ENCODE measurements around the gene LIN28B.

DNA sequence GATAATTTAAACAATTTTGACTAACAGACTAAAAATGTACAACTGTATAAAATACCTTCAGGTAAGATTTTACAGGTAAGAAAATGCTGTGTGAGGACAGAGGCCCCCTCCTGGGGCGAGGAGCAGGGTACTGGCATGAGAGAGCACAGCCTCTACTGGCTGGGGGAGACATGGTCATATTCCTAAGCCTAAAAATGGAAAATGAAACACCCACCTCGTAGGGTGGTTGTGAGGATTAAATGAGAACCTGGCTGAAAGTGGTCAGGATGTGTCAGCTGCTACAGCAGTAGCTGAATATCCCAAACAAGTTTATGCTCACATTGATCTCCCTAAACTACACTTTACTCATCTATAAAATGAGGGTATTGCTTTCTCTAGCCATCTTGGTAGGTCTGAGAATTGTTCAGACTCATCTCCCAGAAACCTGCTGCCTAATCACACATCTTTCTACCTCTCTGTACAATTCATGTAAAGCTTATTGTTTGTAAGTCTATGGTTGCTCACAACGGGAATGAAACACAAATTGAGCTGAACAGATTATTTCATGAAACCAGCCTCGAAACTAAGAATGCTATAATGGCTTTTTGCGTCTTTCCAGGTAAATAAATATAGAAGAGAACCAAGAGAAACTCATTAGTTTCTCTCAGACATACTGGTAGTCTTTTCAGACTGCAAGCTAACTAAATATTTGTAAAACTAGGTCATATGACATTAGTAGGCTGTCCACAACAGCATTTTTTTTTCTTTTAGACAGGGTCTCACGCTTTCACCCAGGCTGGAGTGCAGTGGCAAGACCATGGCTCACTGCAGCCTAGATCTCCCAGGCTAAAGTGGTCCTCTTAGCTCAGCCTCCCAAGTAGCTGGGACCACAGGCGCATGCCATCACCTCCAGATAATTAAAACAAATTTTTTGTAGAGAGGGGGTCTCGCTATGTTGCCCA is 153.3 kb downstream of the LIN28B start:
- TF ChIP-seq, protein P1, sequence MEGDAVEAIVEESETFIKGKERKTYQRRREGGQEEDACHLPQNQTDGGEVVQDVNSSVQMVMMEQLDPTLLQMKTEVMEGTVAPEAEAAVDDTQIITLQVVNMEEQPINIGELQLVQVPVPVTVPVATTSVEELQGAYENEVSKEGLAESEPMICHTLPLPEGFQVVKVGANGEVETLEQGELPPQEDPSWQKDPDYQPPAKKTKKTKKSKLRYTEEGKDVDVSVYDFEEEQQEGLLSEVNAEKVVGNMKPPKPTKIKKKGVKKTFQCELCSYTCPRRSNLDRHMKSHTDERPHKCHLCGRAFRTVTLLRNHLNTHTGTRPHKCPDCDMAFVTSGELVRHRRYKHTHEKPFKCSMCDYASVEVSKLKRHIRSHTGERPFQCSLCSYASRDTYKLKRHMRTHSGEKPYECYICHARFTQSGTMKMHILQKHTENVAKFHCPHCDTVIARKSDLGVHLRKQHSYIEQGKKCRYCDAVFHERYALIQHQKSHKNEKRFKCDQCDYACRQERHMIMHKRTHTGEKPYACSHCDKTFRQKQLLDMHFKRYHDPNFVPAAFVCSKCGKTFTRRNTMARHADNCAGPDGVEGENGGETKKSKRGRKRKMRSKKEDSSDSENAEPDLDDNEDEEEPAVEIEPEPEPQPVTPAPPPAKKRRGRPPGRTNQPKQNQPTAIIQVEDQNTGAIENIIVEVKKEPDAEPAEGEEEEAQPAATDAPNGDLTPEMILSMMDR (IDR thresholded peaks at IDR 0.05 in 2 of 3, conservative IDR thresholded peaks at IDR 0.05 in 1 of 3; ENCODE audit: borderline replicate concordance in 1 of 3, insufficient read depth in 1 of 3, low read depth in 2 of 3, low read length in 2 of 3), result no peak
- TF ChIP-seq POLR2A (IDR thresholded peaks at IDR 0.05; ENCODE audit: borderline replicate concordance, extremely low read depth, insufficient read depth, insufficient read length) (no peak), POLR2AphosphoS5 (IDR thresholded peaks at IDR 0.05; ENCODE audit: low read depth, low read length) (no peak), TCF7L2 (IDR thresholded peaks at IDR 0.05; ENCODE audit: borderline replicate concordance, extremely low read depth, insufficient read depth, insufficient read length) (no peak)
- TF ChIP-seq, protein P2, sequence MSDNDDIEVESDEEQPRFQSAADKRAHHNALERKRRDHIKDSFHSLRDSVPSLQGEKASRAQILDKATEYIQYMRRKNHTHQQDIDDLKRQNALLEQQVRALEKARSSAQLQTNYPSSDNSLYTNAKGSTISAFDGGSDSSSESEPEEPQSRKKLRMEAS (IDR thresholded peaks at IDR 0.05), result no peak

Data from HCT116 (cell line).